ENCODE results near the gene MLST8. TPM values are rescaled to one million over a fixed set of nuclear protein-coding genes. Genes with fewer than 3 reads are reported as not detected.

Gene MLST8
- total RNA-seq, 2 donors from 2014 or later = 31.2 to 68.9 TPM

DNA sequence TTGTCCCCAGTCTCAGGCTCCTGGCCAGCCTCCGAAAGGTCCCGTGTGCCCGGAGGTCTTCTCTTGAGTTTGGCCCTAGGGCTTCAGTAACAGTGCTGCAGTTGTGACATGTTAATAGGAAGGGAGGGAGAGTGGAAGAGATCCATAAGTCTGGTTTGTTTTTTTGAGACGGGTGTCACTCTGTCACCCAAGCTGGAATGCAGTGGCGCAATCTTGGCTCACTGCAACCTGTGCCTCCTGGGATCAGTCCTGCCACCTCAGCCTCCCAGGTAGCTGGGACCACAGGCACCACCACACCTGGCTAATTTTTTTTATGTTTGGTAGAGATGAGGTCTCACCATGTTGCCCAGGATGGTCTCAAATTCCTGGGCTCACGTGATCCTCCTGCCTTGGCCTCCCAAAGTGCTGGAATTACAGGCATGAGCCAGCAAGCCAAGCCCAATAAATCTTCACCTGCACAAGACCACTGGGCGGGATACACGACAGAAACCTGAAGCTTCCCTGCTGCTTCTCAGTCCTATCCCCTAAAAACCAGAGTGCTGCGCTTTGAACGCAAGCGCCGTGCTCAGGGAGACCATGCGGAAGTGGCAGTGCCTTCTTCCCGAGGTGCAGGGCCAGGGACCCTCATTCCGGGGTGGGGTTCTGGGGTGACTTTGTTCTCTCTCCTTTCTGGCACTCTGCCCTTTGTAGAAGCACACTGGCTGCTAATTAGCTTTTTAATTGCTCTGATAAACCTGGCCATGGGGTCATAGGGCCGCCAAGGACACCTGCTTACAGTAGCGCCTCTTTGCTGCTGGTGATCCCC, 38.8 kb upstream of the MLST8 start:
- Mint-ChIP-seq H3K4me3 (no peak overlapping the region), H3K36me3 (no peaks in the 10 kb centered on the region), H3K27ac (no peak overlapping the region), H3K9me3 (no peaks in the 10 kb centered on the region), H3K4me1 (ENCODE audit: low read depth in 2 of 2) (peaks cover 0 to 6% of the 10 kb centered on the region in 2 donors), H3K27me3 (no peaks in the 10 kb centered on the region)
- ATAC-seq = no peak
- no peak for DNase-seq (ENCODE audit: low spot score)

- Mint-ChIP-seq H3K27ac (no peak overlapping the region), H3K4me1 (ENCODE audit: low read depth in 2 of 2) (peaks cover 0 to 3% of the 10 kb centered on the region in 2 donors), H3K36me3 (no peaks in the 10 kb centered on the region), H3K27me3 (no peaks in the 10 kb centered on the region), H3K9me3 (no peaks in the 10 kb centered on the region), H3K4me3 (no peak overlapping the region)
- no peak for DNase-seq (ENCODE audit: low spot score)
- no peak for ATAC-seq
Measured at GRCh38 chr16:2167068-2167638, 38.1 kb upstream of the MLST8 start.

GRCh38 chr16:2170080-2170479, 35.2 kb upstream of the MLST8 start:
- Mint-ChIP-seq H3K4me1 (ENCODE audit: low read depth in 2 of 2) (no peaks in the 10 kb centered on the region), H3K27me3 (no peaks in the 10 kb centered on the region), H3K27ac (no peak overlapping the region), H3K9me3 (no peaks in the 10 kb centered on the region), H3K36me3 (no peaks in the 10 kb centered on the region), H3K4me3 (no peak overlapping the region)
- ATAC-seq (no peak), DNase-seq (ENCODE audit: low spot score) (no peak)

GRCh38 chr16:2170587-2171435, 34.4 kb upstream of the MLST8 start:
- no peaks in the 10 kb centered on the region for H3K36me3 Mint-ChIP-seq
- no peaks in the 10 kb centered on the region for H3K9me3 Mint-ChIP-seq
- no peaks in the 10 kb centered on the region for H3K27me3 Mint-ChIP-seq
- DNase-seq (ENCODE audit: low spot score) (no peak), ATAC-seq (no peak)
- H3K4me1 Mint-ChIP-seq (ENCODE audit: low read depth in 2 of 2) = no peaks in the 10 kb centered on the region
- no peak overlapping the region for H3K27ac Mint-ChIP-seq
- H3K4me3 Mint-ChIP-seq = no peak overlapping the region

DNA sequence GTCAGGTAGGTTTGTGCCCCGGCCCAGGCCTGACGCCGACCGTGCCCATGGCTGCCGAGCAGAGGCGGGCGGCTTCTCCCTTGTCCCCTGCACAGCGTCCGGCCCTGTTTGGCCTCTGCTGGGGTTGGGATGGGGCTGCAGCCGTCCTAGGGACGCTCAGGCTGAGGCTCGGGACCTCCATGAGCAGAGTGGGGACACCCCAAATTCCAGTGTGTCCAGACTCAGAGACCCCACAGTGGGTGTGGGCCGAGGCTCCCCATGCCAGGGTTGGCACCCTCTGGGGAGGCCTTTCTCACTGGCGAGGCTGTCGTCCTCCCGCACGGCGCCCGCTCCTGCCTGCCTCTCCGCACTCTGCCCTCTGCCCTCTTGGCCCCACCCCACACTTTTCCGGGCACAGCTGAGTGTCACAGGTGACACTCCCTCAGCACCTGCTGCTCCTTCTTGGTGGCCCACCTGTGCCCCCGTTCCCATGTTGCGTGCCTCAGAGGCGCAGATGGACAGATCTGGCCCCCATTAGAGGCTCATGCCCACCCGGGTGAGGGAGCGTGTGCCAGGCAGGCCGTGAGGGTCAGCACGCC, 33.6 kb upstream of the MLST8 start:
- Mint-ChIP-seq H3K36me3 (no peaks in the 10 kb centered on the region), H3K4me1 (ENCODE audit: low read depth in 2 of 2) (no peaks in the 10 kb centered on the region), H3K9me3 (no peaks in the 10 kb centered on the region), H3K27me3 (no peaks in the 10 kb centered on the region), H3K27ac (no peak overlapping the region), H3K4me3 (no peak overlapping the region)
- DNase-seq (ENCODE audit: low spot score) (no peak), ATAC-seq (no peak)

- no peak for ATAC-seq
Measured at GRCh38 chr16:2172688-2173335, 32.4 kb upstream of the MLST8 start.

DNA sequence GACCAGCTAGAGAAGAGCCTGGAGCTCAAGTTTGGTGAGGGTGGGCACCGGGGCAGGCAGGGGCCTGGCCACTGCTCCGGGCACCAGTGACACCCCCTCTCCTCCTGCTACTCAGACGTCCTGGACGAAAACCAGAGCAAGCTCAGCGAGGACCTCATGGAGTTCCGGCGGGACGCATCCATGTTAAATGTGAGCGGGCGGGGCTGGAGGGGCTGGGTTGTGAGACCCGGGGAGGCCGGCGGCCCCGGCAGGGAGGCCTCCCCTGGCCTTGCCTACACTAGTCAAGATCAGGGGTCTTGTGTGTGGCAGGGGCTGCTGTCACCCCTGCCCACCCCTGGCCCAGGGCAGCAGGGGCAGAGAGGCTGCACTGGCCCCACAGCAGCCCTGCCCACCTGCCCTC, 31.9 kb upstream of the MLST8 start:
- Mint-ChIP-seq H3K27me3 (no peaks in the 10 kb centered on the region), H3K27ac (no peak overlapping the region), H3K4me1 (ENCODE audit: low read depth in 2 of 2) (peaks cover 0 to 3% of the 10 kb centered on the region in 2 donors), H3K4me3 (no peak overlapping the region), H3K36me3 (no peaks in the 10 kb centered on the region), H3K9me3 (no peaks in the 10 kb centered on the region)
- ATAC-seq = no peak
- DNase-seq (ENCODE audit: low spot score) = no peak

More at GRCh38 chr16:2172688-2173335, 32.4 kb upstream of the MLST8 start:
- H3K27ac Mint-ChIP-seq = no peak overlapping the region
- peaks cover 0 to 3% of the 10 kb centered on the region in 2 donors for H3K4me1 Mint-ChIP-seq (ENCODE audit: low read depth in 2 of 2)
- no peaks in the 10 kb centered on the region for H3K36me3 Mint-ChIP-seq
- DNase-seq (ENCODE audit: low spot score) = no peak
- H3K9me3 Mint-ChIP-seq = no peaks in the 10 kb centered on the region
- H3K27me3 Mint-ChIP-seq = no peaks in the 10 kb centered on the region
- no peak overlapping the region for H3K4me3 Mint-ChIP-seq

DNA sequence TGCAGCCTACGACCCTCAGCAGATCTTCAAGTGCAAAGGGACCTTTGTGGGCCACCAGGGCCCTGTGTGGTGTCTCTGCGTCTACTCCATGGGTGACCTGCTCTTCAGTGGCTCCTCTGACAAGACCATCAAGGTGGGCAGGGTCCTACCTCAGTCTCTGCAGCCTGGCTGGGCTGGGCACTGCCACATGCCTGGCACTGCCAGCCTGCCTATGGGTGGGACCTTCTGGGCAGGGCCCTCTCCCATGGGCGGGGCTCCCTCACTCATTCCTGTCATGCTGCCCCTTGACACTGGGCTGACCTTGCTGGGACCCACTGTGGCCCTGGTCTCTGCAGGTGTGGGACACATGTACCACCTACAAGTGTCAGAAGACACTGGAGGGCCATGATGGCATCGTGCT, 31.3 kb upstream of the MLST8 start:
- Mint-ChIP-seq H3K9me3 (no peaks in the 10 kb centered on the region), H3K27ac (no peak overlapping the region), H3K36me3 (no peaks in the 10 kb centered on the region), H3K27me3 (no peaks in the 10 kb centered on the region), H3K4me3 (no peak overlapping the region), H3K4me1 (ENCODE audit: low read depth in 2 of 2) (peaks cover 0 to 3% of the 10 kb centered on the region in 2 donors)
- ATAC-seq (no peak), DNase-seq (ENCODE audit: low spot score) (no peak)

DNA sequence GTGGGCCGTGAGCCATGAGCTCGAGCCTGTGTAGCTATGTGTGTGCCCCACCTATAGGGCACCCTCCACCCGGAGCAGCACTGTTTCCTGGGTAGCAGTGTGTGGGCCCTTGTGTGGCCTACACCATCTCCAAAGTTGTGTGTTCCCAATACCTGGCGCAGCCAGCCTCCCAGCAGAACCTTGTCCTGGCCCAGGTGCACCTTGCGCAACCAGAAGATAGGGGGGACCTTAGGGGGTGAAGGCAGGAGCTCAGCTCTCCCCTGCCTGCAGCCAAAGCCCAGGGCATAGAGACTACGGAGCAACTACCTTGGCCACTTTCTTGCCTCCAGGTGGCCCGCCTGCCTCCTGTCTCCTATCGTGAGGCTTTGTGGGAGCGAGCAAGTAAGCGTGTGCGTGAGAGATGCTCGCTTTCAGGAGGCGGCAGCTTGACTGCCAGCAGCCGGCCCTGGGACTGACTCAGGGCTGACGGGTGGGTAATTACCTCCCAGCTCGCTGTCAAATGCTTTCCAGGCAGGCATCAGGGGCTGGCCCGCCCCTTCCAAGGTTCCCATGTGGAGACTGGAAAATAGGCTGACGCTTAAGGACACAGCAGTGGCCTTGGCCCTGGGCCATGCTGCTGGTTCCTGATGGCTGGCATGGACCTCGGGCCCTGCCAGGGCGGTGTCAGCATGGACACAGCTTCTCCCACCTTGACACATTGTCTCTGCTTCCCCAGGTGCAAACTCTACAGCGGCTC, 30.7 kb upstream of the MLST8 start:
- Mint-ChIP-seq H3K4me3 (no peak overlapping the region), H3K36me3 (no peaks in the 10 kb centered on the region), H3K9me3 (no peaks in the 10 kb centered on the region), H3K27ac (no peak overlapping the region), H3K27me3 (no peaks in the 10 kb centered on the region), H3K4me1 (ENCODE audit: low read depth in 2 of 2) (peaks cover 0 to 3% of the 10 kb centered on the region in 2 donors)
- no peak for ATAC-seq
- no peak for DNase-seq (ENCODE audit: low spot score)

- DNase-seq (ENCODE audit: low spot score) = no peak
- Mint-ChIP-seq H3K9me3 (no peaks in the 10 kb centered on the region), H3K4me3 (no peak overlapping the region), H3K27ac (no peak overlapping the region), H3K36me3 (no peaks in the 10 kb centered on the region), H3K27me3 (no peaks in the 10 kb centered on the region), H3K4me1 (ENCODE audit: low read depth in 2 of 2) (peaks cover 0 to 3% of the 10 kb centered on the region in 2 donors)
- no peak for ATAC-seq
Measured at GRCh38 chr16:2175454-2175853, 29.8 kb upstream of the MLST8 start.

DNA sequence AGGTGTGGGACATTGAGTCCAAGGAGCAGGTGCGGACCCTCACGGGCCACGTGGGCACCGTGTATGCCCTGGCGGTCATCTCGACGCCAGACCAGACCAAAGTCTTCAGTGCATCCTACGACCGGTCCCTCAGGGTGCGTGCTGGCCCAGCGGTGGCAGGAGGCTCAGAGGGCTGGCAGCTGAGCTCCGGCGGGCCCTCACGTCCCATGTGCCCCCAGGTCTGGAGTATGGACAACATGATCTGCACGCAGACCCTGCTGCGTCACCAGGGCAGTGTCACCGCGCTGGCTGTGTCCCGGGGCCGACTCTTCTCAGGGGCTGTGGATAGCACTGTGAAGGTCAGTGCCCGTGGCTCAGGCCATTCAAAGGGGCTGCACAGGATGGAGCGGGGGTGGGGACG, 29.2 kb upstream of the MLST8 start:
- Mint-ChIP-seq H3K4me3 (no peak overlapping the region), H3K27me3 (no peaks in the 10 kb centered on the region), H3K27ac (no peak overlapping the region), H3K4me1 (ENCODE audit: low read depth in 2 of 2) (peaks cover 0 to 3% of the 10 kb centered on the region in 2 donors), H3K36me3 (no peaks in the 10 kb centered on the region), H3K9me3 (no peaks in the 10 kb centered on the region)
- no peak for ATAC-seq
- no peak for DNase-seq (ENCODE audit: low spot score)

DNA sequence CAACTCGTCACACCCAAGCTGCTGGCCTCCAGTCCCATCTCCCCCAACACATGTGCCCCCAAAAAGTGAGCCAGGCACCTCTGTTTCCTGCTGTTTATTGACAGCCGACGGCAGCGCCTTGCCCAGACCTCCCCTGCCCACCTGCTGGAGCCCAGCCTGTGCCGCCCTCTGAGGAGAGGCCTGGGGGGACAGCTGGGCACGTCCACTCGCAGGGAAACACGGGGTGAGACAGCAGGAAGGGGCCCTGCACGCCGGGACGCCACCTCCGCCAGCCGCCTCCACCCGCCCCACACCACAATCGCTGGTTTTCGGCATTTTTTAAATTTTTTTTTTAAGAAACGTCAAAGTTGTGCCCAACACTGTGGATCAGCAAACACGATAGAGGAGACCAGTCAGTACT, 28.2 kb upstream of the MLST8 start:
- Mint-ChIP-seq H3K4me1 (ENCODE audit: low read depth in 2 of 2) (peaks cover 0 to 3% of the 10 kb centered on the region in 2 donors), H3K27me3 (no peaks in the 10 kb centered on the region)
- no peak for DNase-seq (ENCODE audit: low spot score)

DNA sequence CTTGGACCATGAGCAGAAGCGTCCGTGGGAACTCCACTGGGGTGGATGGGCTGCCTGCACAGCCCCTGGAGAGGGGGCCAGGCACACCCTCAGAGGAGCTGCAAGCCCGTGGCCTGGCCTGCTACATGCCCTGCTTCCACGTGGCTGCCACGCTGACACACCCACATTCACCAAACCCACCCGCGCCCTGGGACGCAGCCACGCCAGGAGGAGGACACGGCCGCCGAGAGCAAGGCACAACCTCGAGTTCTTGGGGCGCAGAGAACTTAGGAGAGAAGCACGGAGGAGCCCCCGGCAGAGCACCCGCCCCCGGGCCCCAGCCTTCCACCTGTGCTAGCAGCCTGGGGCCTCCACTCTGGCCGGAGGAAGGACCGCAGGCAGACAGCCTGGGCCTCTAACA, 27.7 kb upstream of the MLST8 start:
- no peak for ATAC-seq
- DNase-seq (ENCODE audit: low spot score) = no peak
- H3K4me3 Mint-ChIP-seq = no peak overlapping the region
- no peak overlapping the region for H3K27ac Mint-ChIP-seq
- peaks cover 0 to 6% of the 10 kb centered on the region in 2 donors for H3K4me1 Mint-ChIP-seq (ENCODE audit: low read depth in 2 of 2)
- H3K36me3 Mint-ChIP-seq = no peaks in the 10 kb centered on the region
- H3K9me3 Mint-ChIP-seq = no peaks in the 10 kb centered on the region
- no peaks in the 10 kb centered on the region for H3K27me3 Mint-ChIP-seq

More for the DNA sequence above, 28.2 kb upstream of the MLST8 start:
- no peak overlapping the region for H3K27ac Mint-ChIP-seq
- no peak overlapping the region for H3K4me3 Mint-ChIP-seq
- H3K9me3 Mint-ChIP-seq = no peaks in the 10 kb centered on the region
- ATAC-seq = no peak
- H3K36me3 Mint-ChIP-seq = no peaks in the 10 kb centered on the region

Measured in natural killer cell treated with Interleukin-12 subunit alpha and Interleukin-12 subunit beta and Interleukin-15 and Interleukin-18, amount 100 ng/mL, for 72 hours (primary cell).